ENCODE measurements around the gene DYNC1H1.

GRCh38 chr14:101961746-101962502 is 2.4 kb upstream of the DYNC1H1 start:
- TF ChIP-seq CTCF (IDR thresholded peaks at IDR 0.05) (no peak), POLR2A (IDR thresholded peaks at IDR 0.05) (no peak), EP300 (IDR thresholded peaks at IDR 0.05) (no peak), POLR2AphosphoS5 (IDR thresholded peaks at IDR 0.05) (no peak)

Data from gastroesophageal sphincter (tissue), 3 donors.